Muscle of leg (tissue), 16 donors: ENCODE measurements around the gene IL12A. TPM values are rescaled to one million over a fixed set of nuclear protein-coding genes. Genes with fewer than 3 reads are reported as not detected.

Experiments
- DNase-seq: peaks from one replicate; pipeline ENCODE4 v3.0.0; 2013
- H3K27ac ChIP-seq: one replicate; pipeline ENCODE4 v1.5.1; 2013; ENCODE audit warnings: mild to moderate bottlenecking, low read length, control low read depth
- H3K27me3 ChIP-seq: one replicate; pipeline ENCODE4 v1.6.1; 2013; ENCODE audit warnings: low read length; ENCODE audit not compliant: control insufficient read depth, insufficient read depth
- H3K36me3 ChIP-seq: one replicate; pipeline ENCODE4 v1.6.1; 2013; ENCODE audit warnings: low read length; ENCODE audit not compliant: control insufficient read depth, insufficient read depth
- H3K4me1 ChIP-seq: one replicate; pipeline ENCODE4 v1.6.1; 2013; ENCODE audit warnings: low read length; ENCODE audit not compliant: control insufficient read depth, insufficient read depth
- H3K4me3 ChIP-seq: one replicate; pipeline ENCODE4 v1.5.1; 2013; ENCODE audit warnings: low read length, control low read depth
- H3K9me3 ChIP-seq: replicated peaks from 2 replicates; pipeline ENCODE4 v1.6.1; 2013; ENCODE audit warnings: low read depth, low read length; ENCODE audit not compliant: control insufficient read depth
- WGBS: methylation state at CpG from one replicate; pipeline ENCODE4 v1.1.5; 2013; ENCODE audit warnings: missing lambda C conversion rate; ENCODE audit not compliant: insufficient coverage; 5-methylcytosine and 5-hydroxymethylcytosine counted together
- long read RNA-seq, 11 donors: transcript quantifications; one replicate each; lab custom pipeline, GENCODE V29; 2026
- polyA plus RNA-seq, 8 donors: library from polyadenylated mRNA; unstranded; fragments of 120-200 nt; gene quantifications; one replicate each; pipeline versions ENCODE4 v1.2.1 to v1.2.3, GENCODE V29; 2013; ENCODE audit warnings: inconsistent platforms in 1 of 8, low replicate concordance in 1 of 8; ENCODE audit not compliant: insufficient read length in 8 of 8, insufficient read depth in 1 of 8
- total RNA-seq: library from RNA; stranded (reverse); fragments of 120-200 nt; gene quantifications from one replicate; pipeline ENCODE4 v1.2.4, GENCODE V29; 2013

IL12A gene
- total RNA-seq (0.71 TPM), polyA plus RNA-seq (1 to 10 TPM in 4 of 8 donors, under 1 TPM in 4; 0.50 to 1.7 (median 1.1) TPM)
- long read RNA-seq, donor 1: 0 reads
- long read RNA-seq, donor 2: 0 reads
- long read RNA-seq, donor 3: 0 reads
- long read RNA-seq, donor 4: 0 reads
- long read RNA-seq, donor 5, partial matches to known transcripts: 0 of 1 reads
- long read RNA-seq, donor 5, other reads (novel, unspliced or antisense): 0 of 1 reads
- long read RNA-seq, donor 6: 0 reads
- long read RNA-seq, donor 7: 0 reads
- long read RNA-seq, donor 8: 0 reads
- long read RNA-seq, donor 9, partial matches to known transcripts: 0 of 1 reads
- long read RNA-seq, donor 9, other reads (novel, unspliced or antisense): 0 of 1 reads
- long read RNA-seq, donor 10, partial matches to known transcripts: 0 of 1 reads
- long read RNA-seq, donor 10, other reads (novel, unspliced or antisense): 0 of 1 reads
- long read RNA-seq, donor 11: 0 reads

GRCh38 chr3:159988617-159989271 is at the start of gene IL12A:
IL12A (plus strand) TSS chr3:159988835.
- H3K9me3 ChIP-seq: peaks cover 3% of the 10 kb centered on the region
- H3K4me1 ChIP-seq: peaks cover 4% of the 10 kb centered on the region
- peak; percentile 84 for DNase-seq
- H3K27me3 ChIP-seq: peaks cover 2% of the 10 kb centered on the region
- H3K27ac ChIP-seq: no peak within 1 kb of the TSS
- peak within 1 kb of the TSS; percentile 45 for H3K4me3 ChIP-seq
- WGBS: under 1% methylated on average over 50 of the region's 54 CpGs
- no peaks in the 10 kb centered on the region for H3K36me3 ChIP-seq

GRCh38 chr3:159941038-159942000 is 47.3 kb upstream of the IL12A start:
- Histone ChIP-seq H3K4me1 (no peaks in the 10 kb centered on the region), H3K27me3 (no peaks in the 10 kb centered on the region), H3K9me3 (no peaks in the 10 kb centered on the region), H3K27ac (no peak overlapping the region), H3K36me3 (no peaks in the 10 kb centered on the region), H3K4me3 (no peak overlapping the region)
- DNase-seq: no peak
- no CpG with 5 or more reads among the region's 6 CpGs for WGBS

- Histone ChIP-seq H3K4me3 (no peak overlapping the region), H3K9me3 (no peaks in the 10 kb centered on the region), H3K27ac (no peak overlapping the region), H3K27me3 (no peaks in the 10 kb centered on the region), H3K4me1 (no peaks in the 10 kb centered on the region), H3K36me3 (no peaks in the 10 kb centered on the region)
- DNase-seq: no peak
- WGBS: no CpG with 5 or more reads among the region's 1 CpG
These were observed 43.9 kb upstream of the IL12A start for GRCh38 chr3:159944781-159945180.

- H3K4me3 ChIP-seq: no peak overlapping the region
- no peak overlapping the region for H3K27ac ChIP-seq
- no CpG with 5 or more reads among the region's 2 CpGs for WGBS
- no peaks in the 10 kb centered on the region for H3K36me3 ChIP-seq
- no peak for DNase-seq
- H3K4me1 ChIP-seq: no peaks in the 10 kb centered on the region
- no peaks in the 10 kb centered on the region for H3K27me3 ChIP-seq
- no peaks in the 10 kb centered on the region for H3K9me3 ChIP-seq
These were observed 42.7 kb upstream of the IL12A start for GRCh38 chr3:159945930-159946329.

GRCh38 chr3:159947220-159947619 is 41.4 kb upstream of the IL12A start:
- no peaks in the 10 kb centered on the region for H3K9me3 ChIP-seq
- no peaks in the 10 kb centered on the region for H3K4me1 ChIP-seq
- H3K27me3 ChIP-seq: no peaks in the 10 kb centered on the region
- no peaks in the 10 kb centered on the region for H3K36me3 ChIP-seq
- H3K27ac ChIP-seq: no peak overlapping the region
- no peak for DNase-seq
- H3K4me3 ChIP-seq: no peak overlapping the region

GRCh38 chr3:159948429-159949144 is 40.0 kb upstream of the IL12A start:
- Histone ChIP-seq H3K4me1 (no peaks in the 10 kb centered on the region), H3K27ac (no peak overlapping the region), H3K4me3 (no peak overlapping the region), H3K27me3 (no peaks in the 10 kb centered on the region), H3K9me3 (no peaks in the 10 kb centered on the region), H3K36me3 (no peaks in the 10 kb centered on the region)
- WGBS: no CpG with 5 or more reads among the region's 5 CpGs
- no peak for DNase-seq

- DNase-seq: no peak
These were observed 38.3 kb upstream of the IL12A start for GRCh38 chr3:159950156-159950898.

GRCh38 chr3:159951540-159951939 is 37.1 kb upstream of the IL12A start:
- Histone ChIP-seq H3K27me3 (no peaks in the 10 kb centered on the region), H3K4me3 (no peak overlapping the region), H3K9me3 (no peaks in the 10 kb centered on the region), H3K27ac (no peak overlapping the region), H3K4me1 (no peaks in the 10 kb centered on the region), H3K36me3 (no peaks in the 10 kb centered on the region)
- no peak for DNase-seq
- WGBS: 57% methylated on average over 1 of the region's 2 CpGs

More at GRCh38 chr3:159950156-159950898, 38.3 kb upstream of the IL12A start:
- H3K4me3 ChIP-seq: no peak overlapping the region
- no CpG with 5 or more reads among the region's 3 CpGs for WGBS
- no peak overlapping the region for H3K27ac ChIP-seq
- no peaks in the 10 kb centered on the region for H3K4me1 ChIP-seq
- H3K9me3 ChIP-seq: no peaks in the 10 kb centered on the region
- no peaks in the 10 kb centered on the region for H3K36me3 ChIP-seq
- H3K27me3 ChIP-seq: no peaks in the 10 kb centered on the region
